Measurements from ENCODE around the gene NDUFA7. TPM values are rescaled to one million over a fixed set of nuclear protein-coding genes. Genes with fewer than 3 reads are reported as not detected.
"Not testable (repeated sequence)": the region's sequence is repeated elsewhere in the genome, so short reads cannot be mapped to it uniquely, and the experiment has no call there.

The NDUFA7 gene
- total RNA-seq, 2 donors from 2014 or later: 81.0 to 82.0 TPM

DNA sequence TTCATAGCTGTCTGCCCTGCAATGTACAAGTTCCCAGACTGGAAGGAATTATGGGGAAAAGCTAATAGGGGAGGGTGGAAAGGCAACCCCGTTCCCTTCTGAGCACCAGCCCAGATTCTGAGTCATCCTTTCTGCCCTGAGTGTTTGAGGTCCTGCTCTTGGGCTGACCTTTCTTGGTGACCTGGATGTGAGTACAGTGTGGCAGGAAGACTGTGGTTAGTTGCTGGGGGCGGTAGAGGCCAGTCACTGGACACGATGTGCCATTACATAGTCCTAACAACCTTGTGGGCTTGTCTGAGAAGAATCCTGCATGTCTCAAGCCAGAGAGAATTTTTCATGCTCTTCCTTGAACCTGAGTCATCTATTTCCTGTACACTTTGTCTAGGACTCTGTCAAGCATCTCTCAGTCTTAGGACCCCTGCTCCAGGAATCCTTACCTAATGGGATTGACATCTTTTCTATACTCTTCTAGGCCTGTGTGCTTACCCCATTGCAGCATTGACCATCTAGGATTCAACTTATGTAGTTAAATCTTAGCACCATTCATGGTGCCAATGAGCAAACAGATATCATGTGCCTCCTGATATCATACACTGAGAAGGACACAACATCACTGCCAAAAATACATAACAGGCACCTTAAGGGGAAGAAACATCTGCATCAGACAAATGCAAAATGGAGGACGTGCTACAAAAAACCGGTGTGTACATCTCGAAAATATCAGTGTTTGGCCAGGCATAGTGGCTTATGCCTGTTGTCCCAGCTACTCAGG, 34.6 kb upstream of the NDUFA7 start:
- H3K9me3 ChIP-seq: peaks cover 0 to 6% of the 10 kb centered on the region in 2 donors
- peaks cover 0 to 22% of the 10 kb centered on the region in 2 donors for H3K4me1 ChIP-seq
- H3K36me3 ChIP-seq: no peaks in the 10 kb centered on the region
- peak overlapping the region in 1 of 2 donors; percentile 38 for H3K27ac ChIP-seq
- DNase-seq (ENCODE audit: low spot score): peak; percentile 81
- no peaks in the 10 kb centered on the region for H3K27me3 ChIP-seq
- no peak overlapping the region for H3K4me3 ChIP-seq
- TF ChIP-seq, protein P1, sequence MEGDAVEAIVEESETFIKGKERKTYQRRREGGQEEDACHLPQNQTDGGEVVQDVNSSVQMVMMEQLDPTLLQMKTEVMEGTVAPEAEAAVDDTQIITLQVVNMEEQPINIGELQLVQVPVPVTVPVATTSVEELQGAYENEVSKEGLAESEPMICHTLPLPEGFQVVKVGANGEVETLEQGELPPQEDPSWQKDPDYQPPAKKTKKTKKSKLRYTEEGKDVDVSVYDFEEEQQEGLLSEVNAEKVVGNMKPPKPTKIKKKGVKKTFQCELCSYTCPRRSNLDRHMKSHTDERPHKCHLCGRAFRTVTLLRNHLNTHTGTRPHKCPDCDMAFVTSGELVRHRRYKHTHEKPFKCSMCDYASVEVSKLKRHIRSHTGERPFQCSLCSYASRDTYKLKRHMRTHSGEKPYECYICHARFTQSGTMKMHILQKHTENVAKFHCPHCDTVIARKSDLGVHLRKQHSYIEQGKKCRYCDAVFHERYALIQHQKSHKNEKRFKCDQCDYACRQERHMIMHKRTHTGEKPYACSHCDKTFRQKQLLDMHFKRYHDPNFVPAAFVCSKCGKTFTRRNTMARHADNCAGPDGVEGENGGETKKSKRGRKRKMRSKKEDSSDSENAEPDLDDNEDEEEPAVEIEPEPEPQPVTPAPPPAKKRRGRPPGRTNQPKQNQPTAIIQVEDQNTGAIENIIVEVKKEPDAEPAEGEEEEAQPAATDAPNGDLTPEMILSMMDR (IDR thresholded peaks at IDR 0.05): no peak

DNA sequence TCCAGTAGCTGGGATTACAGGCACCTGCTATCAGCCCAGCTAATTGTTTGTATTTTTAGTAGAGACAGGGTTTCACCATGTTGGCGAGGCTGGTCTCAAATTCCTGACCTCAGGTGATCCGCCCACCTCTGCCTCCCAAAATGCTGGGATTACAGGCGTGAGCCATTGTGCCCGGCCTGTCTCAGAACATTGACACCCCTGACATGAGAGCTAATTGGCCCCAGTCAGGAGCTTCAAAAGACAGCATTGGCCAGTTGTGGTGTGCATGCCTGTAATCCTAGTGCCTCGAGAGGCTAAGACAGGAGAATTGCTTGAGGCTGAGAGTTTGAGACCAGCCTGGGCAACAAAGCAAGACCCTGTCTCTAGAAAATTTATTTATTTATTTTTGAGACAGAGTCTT, 31.7 kb upstream of the NDUFA7 start:
- not testable (repeated sequence) for H3K4me3 ChIP-seq; H3K27ac ChIP-seq; H3K36me3 ChIP-seq; H3K27me3 ChIP-seq; H3K9me3 ChIP-seq; DNase-seq (ENCODE audit: low spot score)
- peaks cover 0 to 26% of the 10 kb centered on the region in 2 donors for H3K4me1 ChIP-seq

DNA sequence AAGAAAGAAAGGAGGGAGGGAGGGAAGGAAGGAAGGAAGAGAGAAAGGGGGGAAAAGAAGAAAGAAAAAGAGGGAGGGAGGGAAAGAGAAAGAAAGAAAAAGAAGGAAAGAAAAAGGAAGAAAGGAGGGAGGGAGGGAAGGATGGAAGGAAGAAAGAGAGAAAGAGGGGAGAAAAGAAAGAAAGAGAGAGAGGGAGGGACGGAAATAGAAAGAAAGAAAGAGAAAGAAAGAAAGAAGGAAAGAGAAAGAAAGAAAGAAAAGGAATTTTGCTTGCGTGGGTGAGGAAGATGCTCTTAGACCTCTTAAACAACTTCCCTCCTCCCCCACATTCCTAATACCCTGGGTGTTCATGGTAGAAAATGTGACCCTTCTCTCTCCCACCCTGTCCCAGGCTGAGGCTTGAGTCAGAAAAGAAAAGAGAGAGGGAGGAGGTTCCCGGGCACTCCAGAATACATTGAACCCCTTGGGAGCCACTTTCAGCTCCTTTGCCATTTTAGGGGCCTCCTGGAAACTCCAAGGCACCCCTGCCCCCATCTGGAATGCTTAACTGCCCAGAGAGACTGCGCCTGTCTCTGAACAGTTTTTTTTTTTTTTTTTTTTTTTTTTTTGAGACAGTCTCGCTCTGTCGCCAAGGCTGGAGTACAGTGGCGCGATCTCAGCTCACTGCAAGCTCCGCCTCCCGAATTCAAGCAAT, 31.1 kb upstream of the NDUFA7 start:
- Histone ChIP-seq H3K4me3 (peak overlapping the region in 1 of 2 donors; percentile 24), H3K36me3 (no peaks in the 10 kb centered on the region), H3K27ac (no peak overlapping the region), H3K9me3 (peaks cover 0 to 6% of the 10 kb centered on the region in 2 donors), H3K4me1 (peaks cover 0 to 30% of the 10 kb centered on the region in 2 donors), H3K27me3 (no peaks in the 10 kb centered on the region)
- no peak for DNase-seq (ENCODE audit: low spot score)
- TF ChIP-seq, protein P1 (IDR thresholded peaks at IDR 0.05): no peak

DNA sequence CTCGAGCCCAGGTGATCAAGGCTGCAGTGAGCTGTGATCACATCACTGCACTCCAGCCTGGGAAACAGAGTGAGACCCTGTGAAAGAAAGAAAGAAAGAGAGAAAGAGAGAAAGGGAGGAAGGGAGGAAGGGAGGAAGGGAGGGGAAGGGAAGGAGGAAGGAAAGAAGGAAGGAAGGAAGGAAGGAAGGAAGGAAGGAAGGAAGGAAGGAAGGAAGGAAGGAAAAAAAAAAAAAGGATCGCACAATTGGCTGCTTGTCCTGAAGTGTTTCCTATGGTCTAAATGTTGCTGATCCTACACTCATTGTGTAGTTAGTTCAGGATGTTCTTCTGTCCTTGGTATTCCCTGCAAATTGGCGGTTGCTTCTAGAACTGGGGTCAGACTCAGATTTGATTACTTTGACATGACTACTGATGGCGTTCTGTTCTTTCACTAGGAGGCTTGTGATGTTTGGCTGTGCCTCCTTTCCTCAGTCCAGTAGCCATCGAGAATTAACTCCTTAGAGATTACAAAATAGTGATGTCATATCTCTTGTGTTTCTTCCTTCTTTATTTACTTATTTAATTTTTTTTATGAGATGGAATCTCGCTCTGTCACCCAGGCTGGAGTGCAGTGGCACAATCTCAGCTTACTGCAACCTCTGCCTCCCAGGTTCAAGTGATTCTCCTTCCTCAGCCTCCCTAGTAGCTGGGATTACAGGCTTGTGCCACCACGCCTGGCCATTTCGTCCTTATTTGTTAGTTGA, 28.6 kb upstream of the NDUFA7 start:
- not testable (repeated sequence) for H3K4me3 ChIP-seq; DNase-seq (ENCODE audit: low spot score); H3K9me3 ChIP-seq; H3K27me3 ChIP-seq; H3K27ac ChIP-seq; H3K36me3 ChIP-seq
- H3K4me1 ChIP-seq: peaks cover 0 to 24% of the 10 kb centered on the region in 2 donors

DNA sequence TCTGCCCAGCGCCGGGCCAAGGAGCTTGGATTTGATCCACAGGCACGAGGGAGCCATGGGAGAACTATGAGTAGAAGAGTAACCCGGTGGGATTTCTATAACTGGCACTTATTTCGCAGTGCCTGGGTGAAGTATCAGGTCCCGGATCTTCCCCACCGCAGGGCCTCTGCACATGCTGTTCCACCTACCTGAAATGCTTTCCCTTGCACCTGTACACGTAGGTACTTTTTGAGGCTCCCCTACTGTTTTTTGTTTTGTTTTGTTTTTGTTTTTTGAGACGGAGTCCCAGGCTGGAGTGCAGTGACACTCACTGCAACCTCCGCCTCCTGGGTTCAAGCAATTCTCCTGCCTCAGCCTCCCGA, 22.3 kb upstream of the NDUFA7 start:
- Histone ChIP-seq H3K4me3 (peak overlapping the region in 1 of 2 donors; percentile 61), H3K27me3 (no peaks in the 10 kb centered on the region), H3K27ac (peak overlapping the region in 1 of 2 donors; percentile 1), H3K36me3 (no peaks in the 10 kb centered on the region), H3K4me1 (peaks cover 0 to 25% of the 10 kb centered on the region in 2 donors), H3K9me3 (no peaks in the 10 kb centered on the region)
- TF ChIP-seq, protein P1 (IDR thresholded peaks at IDR 0.05): no peak
- no peak for DNase-seq (ENCODE audit: low spot score)

DNA sequence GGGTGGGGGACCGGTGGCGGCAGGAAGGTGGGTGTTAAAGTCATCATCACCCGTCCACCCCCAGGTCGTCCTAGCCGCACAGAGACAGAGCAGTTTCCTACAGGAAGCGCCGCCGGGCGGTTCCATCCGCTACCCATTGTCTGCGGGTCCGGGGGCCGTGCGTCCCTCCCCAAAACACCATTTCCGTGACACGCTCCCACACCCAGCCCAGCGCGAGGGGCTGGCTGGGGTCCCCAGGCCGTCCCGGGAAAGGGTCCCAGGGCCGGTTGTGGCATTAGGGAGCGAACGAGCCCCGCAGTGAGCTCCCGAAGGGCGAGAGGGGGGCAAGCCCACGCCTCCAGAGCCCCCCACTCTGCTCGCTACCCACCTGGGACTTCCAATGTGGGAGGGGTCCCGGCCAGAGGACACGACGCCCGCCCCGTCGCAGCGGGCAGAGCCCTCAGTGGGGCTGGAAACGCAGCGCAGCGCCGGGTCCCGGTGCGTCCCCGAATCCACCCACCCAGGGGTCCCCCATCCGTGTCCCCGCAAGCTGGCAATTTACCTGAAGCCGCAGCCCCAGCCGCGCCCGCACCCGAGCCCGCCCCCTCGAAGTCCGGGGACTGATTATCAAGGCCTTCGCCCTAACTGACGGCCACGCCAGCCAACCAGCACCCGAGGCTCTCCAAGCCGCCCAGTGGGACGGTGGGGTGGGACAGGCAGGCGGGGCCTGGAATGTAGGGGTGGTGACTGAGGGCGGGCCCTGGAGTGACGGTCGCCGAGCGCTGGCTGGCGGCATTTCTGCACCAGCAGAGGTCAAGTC, 21.7 kb upstream of the NDUFA7 start, which contains the start of gene KANK3:
KANK3 (minus strand) TSS at position 579 of the 799 bp plus-strand sequence. CDS start 5,434 bp downstream, outside the sequence.
- peaks cover 0 to 22% of the 10 kb centered on the region in 2 donors for H3K4me1 ChIP-seq
- H3K4me3 ChIP-seq: peak within 1 kb of the TSS; percentile 42 to 61
- no peaks in the 10 kb centered on the region for H3K36me3 ChIP-seq
- H3K27ac ChIP-seq: peak within 1 kb of the TSS; percentile 66 to 87
- no peaks in the 10 kb centered on the region for H3K27me3 ChIP-seq
- peak; percentile 95 for DNase-seq (ENCODE audit: low spot score)
- TF ChIP-seq, protein P1 (IDR thresholded peaks at IDR 0.05): no peak
- no peaks in the 10 kb centered on the region for H3K9me3 ChIP-seq
